ENCODE measurements around the gene RAB42. TPM values are rescaled to one million over a fixed set of nuclear protein-coding genes. Genes with fewer than 3 reads are reported as not detected.

Gene RAB42
- total and polyA plus RNA-seq, 9 of the 15 experiments (the other 6 are each of a cell fraction or from before 2014, with no cell fraction given) = 0.07 to 0.14 (median 0.12) TPM; not detected in 6

GRCh38 chr1:28552758-28553663 is 39.1 kb upstream of the RAB42 start, which contains the start of gene TRNAU1AP (continued):
- TF ChIP-seq, protein P1, sequence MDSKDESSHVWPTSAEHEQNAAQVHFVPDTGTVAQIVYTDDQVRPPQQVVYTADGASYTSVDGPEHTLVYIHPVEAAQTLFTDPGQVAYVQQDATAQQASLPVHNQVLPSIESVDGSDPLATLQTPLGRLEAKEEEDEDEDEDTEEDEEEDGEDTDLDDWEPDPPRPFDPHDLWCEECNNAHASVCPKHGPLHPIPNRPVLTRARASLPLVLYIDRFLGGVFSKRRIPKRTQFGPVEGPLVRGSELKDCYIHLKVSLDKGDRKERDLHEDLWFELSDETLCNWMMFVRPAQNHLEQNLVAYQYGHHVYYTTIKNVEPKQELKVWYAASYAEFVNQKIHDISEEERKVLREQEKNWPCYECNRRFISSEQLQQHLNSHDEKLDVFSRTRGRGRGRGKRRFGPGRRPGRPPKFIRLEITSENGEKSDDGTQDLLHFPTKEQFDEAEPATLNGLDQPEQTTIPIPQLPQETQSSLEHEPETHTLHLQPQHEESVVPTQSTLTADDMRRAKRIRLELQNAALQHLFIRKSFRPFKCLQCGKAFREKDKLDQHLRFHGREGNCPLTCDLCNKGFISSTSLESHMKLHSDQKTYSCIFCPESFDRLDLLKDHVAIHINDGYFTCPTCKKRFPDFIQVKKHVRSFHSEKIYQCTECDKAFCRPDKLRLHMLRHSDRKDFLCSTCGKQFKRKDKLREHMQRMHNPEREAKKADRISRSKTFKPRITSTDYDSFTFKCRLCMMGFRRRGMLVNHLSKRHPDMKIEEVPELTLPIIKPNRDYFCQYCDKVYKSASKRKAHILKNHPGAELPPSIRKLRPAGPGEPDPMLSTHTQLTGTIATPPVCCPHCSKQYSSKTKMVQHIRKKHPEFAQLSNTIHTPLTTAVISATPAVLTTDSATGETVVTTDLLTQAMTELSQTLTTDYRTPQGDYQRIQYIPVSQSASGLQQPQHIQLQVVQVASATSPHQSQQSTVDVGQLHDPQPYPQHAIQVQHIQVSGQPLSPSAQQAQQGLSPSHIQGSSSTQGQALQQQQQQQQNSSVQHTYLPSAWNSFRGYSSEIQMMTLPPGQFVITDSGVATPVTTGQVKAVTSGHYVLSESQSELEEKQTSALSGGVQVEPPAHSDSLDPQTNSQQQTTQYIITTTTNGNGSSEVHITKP (IDR thresholded peaks at IDR 0.05; ENCODE audit: partially characterized antibody) = no peak
- TF ChIP-seq ZNF232 (CRISPR knock-in tag; IDR thresholded peaks at IDR 0.05) (no peak), ESRRB (CRISPR knock-in tag; IDR thresholded peaks at IDR 0.05; ENCODE audit: borderline replicate concordance) (no peak), HOXB6 (CRISPR knock-in tag; IDR thresholded peaks at IDR 0.05; ENCODE audit: borderline replicate concordance) (no peak), XRCC5 (IDR thresholded peaks at IDR 0.05; ENCODE audit: low read depth, low read length) (peak; percentile 99), HSF4 (CRISPR knock-in tag; IDR thresholded peaks at IDR 0.05; ENCODE audit: borderline replicate concordance) (no peak; the same call in 1 of the 2 replicates), SRSF9 (IDR thresholded peaks at IDR 0.05; ENCODE audit: borderline replicate concordance, low read depth, low read length) (no peak), MCM5 (IDR thresholded peaks at IDR 0.05; ENCODE audit: low read depth) (no peak), TAF1 (IDR thresholded peaks at IDR 0.05; ENCODE audit: control insufficient read depth, extremely low read depth, insufficient read depth, low read length, severe bottlenecking) (peak; percentile 89), NFXL1 (CRISPR knock-in tag; IDR thresholded peaks at IDR 0.05) (no peak), HCFC1 (IDR thresholded peaks at IDR 0.05; ENCODE audit: low read depth, low read length) (peak; percentile 74), NUFIP1 (IDR thresholded peaks at IDR 0.05; ENCODE audit: partially characterized antibody) (no peak), ZNF282 (CRISPR knock-in tag; IDR thresholded peaks at IDR 0.05) (no peak), SAFB (IDR thresholded peaks at IDR 0.05; ENCODE audit: borderline replicate concordance, low read depth, low read length) (no peak), XRCC3 (IDR thresholded peaks at IDR 0.05) (no peak), ZNF766 (CRISPR knock-in tag; conservative IDR thresholded peaks at IDR 0.05) (no peak; the same call in none of the 2 replicates), CBFA2T3 (IDR thresholded peaks at IDR 0.05) (no peak), ZNF143 (CRISPR knock-in tag; IDR thresholded peaks at IDR 0.05) (no peak)
- TF ChIP-seq, protein P2, sequence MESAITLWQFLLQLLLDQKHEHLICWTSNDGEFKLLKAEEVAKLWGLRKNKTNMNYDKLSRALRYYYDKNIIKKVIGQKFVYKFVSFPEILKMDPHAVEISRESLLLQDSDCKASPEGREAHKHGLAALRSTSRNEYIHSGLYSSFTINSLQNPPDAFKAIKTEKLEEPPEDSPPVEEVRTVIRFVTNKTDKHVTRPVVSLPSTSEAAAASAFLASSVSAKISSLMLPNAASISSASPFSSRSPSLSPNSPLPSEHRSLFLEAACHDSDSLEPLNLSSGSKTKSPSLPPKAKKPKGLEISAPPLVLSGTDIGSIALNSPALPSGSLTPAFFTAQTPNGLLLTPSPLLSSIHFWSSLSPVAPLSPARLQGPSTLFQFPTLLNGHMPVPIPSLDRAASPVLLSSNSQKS (CRISPR knock-in tag; IDR thresholded peaks at IDR 0.05) = no peak
- TF ChIP-seq, protein P3, sequence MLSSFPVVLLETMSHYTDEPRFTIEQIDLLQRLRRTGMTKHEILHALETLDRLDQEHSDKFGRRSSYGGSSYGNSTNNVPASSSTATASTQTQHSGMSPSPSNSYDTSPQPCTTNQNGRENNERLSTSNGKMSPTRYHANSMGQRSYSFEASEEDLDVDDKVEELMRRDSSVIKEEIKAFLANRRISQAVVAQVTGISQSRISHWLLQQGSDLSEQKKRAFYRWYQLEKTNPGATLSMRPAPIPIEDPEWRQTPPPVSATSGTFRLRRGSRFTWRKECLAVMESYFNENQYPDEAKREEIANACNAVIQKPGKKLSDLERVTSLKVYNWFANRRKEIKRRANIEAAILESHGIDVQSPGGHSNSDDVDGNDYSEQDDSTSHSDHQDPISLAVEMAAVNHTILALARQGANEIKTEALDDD (IDR thresholded peaks at IDR 0.05) = no peak
- TF ChIP-seq, protein P4, sequence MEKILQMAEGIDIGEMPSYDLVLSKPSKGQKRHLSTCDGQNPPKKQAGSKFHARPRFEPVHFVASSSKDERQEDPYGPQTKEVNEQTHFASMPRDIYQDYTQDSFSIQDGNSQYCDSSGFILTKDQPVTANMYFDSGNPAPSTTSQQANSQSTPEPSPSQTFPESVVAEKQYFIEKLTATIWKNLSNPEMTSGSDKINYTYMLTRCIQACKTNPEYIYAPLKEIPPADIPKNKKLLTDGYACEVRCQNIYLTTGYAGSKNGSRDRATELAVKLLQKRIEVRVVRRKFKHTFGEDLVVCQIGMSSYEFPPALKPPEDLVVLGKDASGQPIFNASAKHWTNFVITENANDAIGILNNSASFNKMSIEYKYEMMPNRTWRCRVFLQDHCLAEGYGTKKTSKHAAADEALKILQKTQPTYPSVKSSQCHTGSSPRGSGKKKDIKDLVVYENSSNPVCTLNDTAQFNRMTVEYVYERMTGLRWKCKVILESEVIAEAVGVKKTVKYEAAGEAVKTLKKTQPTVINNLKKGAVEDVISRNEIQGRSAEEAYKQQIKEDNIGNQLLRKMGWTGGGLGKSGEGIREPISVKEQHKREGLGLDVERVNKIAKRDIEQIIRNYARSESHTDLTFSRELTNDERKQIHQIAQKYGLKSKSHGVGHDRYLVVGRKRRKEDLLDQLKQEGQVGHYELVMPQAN (IDR thresholded peaks at IDR 0.05; ENCODE audit: borderline replicate concordance) = peak; percentile 72
